ENCODE measurements around the gene WDPCP. TPM values are rescaled to one million over a fixed set of nuclear protein-coding genes. Genes with fewer than 3 reads are reported as not detected.

WDPCP gene
- total RNA-seq, 4 donors from 2014 or later: 7.2 to 47.3 (median 13.0) TPM

- Histone ChIP-seq H3K9me3 (no peaks in the 10 kb centered on the region), H3K27me3 (no peaks in the 10 kb centered on the region), H3K4me3 (no peak overlapping the region), H3K36me3 (peaks cover 0 to 11% of the 10 kb centered on the region in 2 donors), H3K4me1 (no peaks in the 10 kb centered on the region), H3K27ac (no peak overlapping the region)
- DNase-seq (no peak), ATAC-seq (no peak)
- in situ Hi-C loops (cut with MboI; ENCODE audit: low sequenced_read_pairs in 4 of 4): no loop called here
- intact Hi-C loops (cut with DNase I; ENCODE audit: low total_unique reads): no loop called here
- TF ChIP-seq POLR2A (IDR thresholded peaks at IDR 0.05) (no peak), CTCF (IDR thresholded peaks at IDR 0.05 in 4 of 5, conservative IDR thresholded peaks at IDR 0.05 in 1 of 5) (no peak)
These were observed 150.1 kb downstream of the WDPCP start for GRCh38 chr2:63438181-63438580.

DNA sequence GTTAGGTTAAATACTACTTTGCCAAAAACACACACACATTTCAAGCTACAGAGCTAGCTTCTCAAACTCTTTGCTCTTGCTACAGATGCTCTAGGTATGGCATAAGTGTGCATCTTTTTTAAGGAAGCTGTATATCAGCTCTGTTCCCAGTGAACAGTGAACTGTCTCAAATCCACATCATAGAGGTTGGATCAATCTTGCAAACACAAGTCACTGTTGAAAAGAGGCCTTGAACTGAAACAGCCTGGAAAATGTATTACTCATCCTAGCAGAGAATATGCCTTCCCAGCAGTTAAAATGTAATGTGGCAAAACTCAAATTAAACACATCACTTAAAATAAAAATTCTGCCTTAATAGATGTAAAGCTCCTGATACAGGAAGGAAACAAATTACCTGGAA, 151.8 kb downstream of the WDPCP start:
- ATAC-seq (no peak), DNase-seq (no peak)
- intact Hi-C loops (cut with DNase I; ENCODE audit: low total_unique reads): no loop called here
- no peaks in the 10 kb centered on the region for H3K9me3 ChIP-seq
- TF ChIP-seq CTCF (IDR thresholded peaks at IDR 0.05 in 4 of 5, conservative IDR thresholded peaks at IDR 0.05 in 1 of 5): no peak
- no peak for TF ChIP-seq POLR2A (IDR thresholded peaks at IDR 0.05)
- H3K27me3 ChIP-seq: no peaks in the 10 kb centered on the region
- no peaks in the 10 kb centered on the region for H3K4me1 ChIP-seq
- H3K36me3 ChIP-seq: peaks cover 0 to 11% of the 10 kb centered on the region in 2 donors
- H3K4me3 ChIP-seq: no peak overlapping the region
- no peak overlapping the region for H3K27ac ChIP-seq
- in situ Hi-C loops (cut with MboI; ENCODE audit: low sequenced_read_pairs in 4 of 4): no loop called here

GRCh38 chr2:63435070-63435469, 153.2 kb downstream of the WDPCP start:
- H3K4me3 ChIP-seq: no peak overlapping the region
- peaks cover 0 to 11% of the 10 kb centered on the region in 2 donors for H3K36me3 ChIP-seq
- H3K27me3 ChIP-seq: no peaks in the 10 kb centered on the region
- H3K27ac ChIP-seq: no peak overlapping the region
- DNase-seq (no peak), ATAC-seq (no peak)
- intact Hi-C loops (cut with DNase I; ENCODE audit: low total_unique reads) (no loop called here), in situ Hi-C loops (cut with MboI; ENCODE audit: low sequenced_read_pairs in 4 of 4) (no loop called here)
- no peaks in the 10 kb centered on the region for H3K9me3 ChIP-seq
- no peaks in the 10 kb centered on the region for H3K4me1 ChIP-seq
- TF ChIP-seq CTCF (IDR thresholded peaks at IDR 0.05 in 4 of 5, conservative IDR thresholded peaks at IDR 0.05 in 1 of 5) (no peak), POLR2A (IDR thresholded peaks at IDR 0.05) (no peak)

- intact Hi-C loops (cut with DNase I; ENCODE audit: low total_unique reads) (no loop called here), in situ Hi-C loops (cut with MboI; ENCODE audit: low sequenced_read_pairs in 4 of 4) (no loop called here)
- ATAC-seq (no peak), DNase-seq (no peak)
- Histone ChIP-seq H3K27me3 (no peaks in the 10 kb centered on the region), H3K4me1 (no peaks in the 10 kb centered on the region), H3K36me3 (peaks cover 0 to 11% of the 10 kb centered on the region in 2 donors), H3K27ac (no peak overlapping the region), H3K4me3 (no peak overlapping the region), H3K9me3 (no peaks in the 10 kb centered on the region)
- TF ChIP-seq CTCF (IDR thresholded peaks at IDR 0.05 in 4 of 5, conservative IDR thresholded peaks at IDR 0.05 in 1 of 5) (no peak), POLR2A (IDR thresholded peaks at IDR 0.05) (no peak)
These were observed 154.0 kb downstream of the WDPCP start for GRCh38 chr2:63434024-63435001.

Measured in gastrocnemius medialis (tissue), 4 donors.